HCT116 (cell line): ENCODE measurements around the gene EPG5. TPM values are rescaled to one million over a fixed set of nuclear protein-coding genes. Genes with fewer than 3 reads are reported as not detected.

ENCODE experiments used
- ATAC-seq: fragments of 200-7000 bp; cut with Tn5 transposase; 2 replicates; pipeline ENCODE4 v1.9.1; 2020; ENCODE audit warnings: mild to moderate bottlenecking, moderate library complexity
- BruUV-seq: library from RNA; stranded (reverse); fragments of 400-500 nt; replicated peaks from 2 replicates; lab custom pipeline; 2021; lab: Mats Ljungman, UMichigan
- CTCF ChIA-PET: fragments of 300-600 bp; sonication (Branson Sonifier 250); formaldehyde crosslinking; loops from one replicate; lab custom pipeline; 2021; ENCODE audit warnings: antibody characterized with exemption; lab: Charles Lee
- POLR2A ChIA-PET: fragments of 300-600, 350-600 bp; sonication (Branson Sonifier 250); formaldehyde crosslinking; loops from one replicate; lab custom pipeline; 2021; ENCODE audit warnings: antibody characterized with exemption; lab: Charles Lee
- RAD21 ChIA-PET, 2 experiments: fragments of 300-600 bp; sonication (Branson Sonifier 250); formaldehyde crosslinking; loops; one replicate each; lab custom pipeline; 2023; ENCODE audit warnings: low total read pairs in 2 of 2; ENCODE audit not compliant: uncharacterized antibody in 2 of 2, unreplicated experiment in 2 of 2, low non-redundant PET in 1 of 2; lab: Charles Lee
- DNase-seq: peaks from one replicate; pipeline ENCODE4 v3.0.0-alpha.2; 2010; ENCODE audit warnings: low read depth, low spot score
- H2AFZ ChIP-seq: fragments of 200-600 bp; shearing (Covaris generic), sonication (generic); 2 replicates; pipeline ENCODE4 v1.6.1; 2017; ENCODE audit warnings: low read depth, mixed run types, mixed read lengths, antibody characterized with exemption, low read length; ENCODE audit not compliant: poor library complexity, severe bottlenecking
- H3K27ac ChIP-seq: 2 replicates; pipeline ENCODE4 v1.5.1; 2012; ENCODE audit warnings: low read depth, low read length
- H3K27me3 ChIP-seq: fragments of 200-600 bp; sonication (generic); 2 replicates; pipeline ENCODE4 v1.6.1; 2016; ENCODE audit warnings: mixed run types, low read length, mixed read lengths; ENCODE audit not compliant: insufficient read depth
- H3K36me3 ChIP-seq, 2 experiments: fragments of 200-500 bp in 1 of 2; fragments of 200-600 bp in 1 of 2; sonication (Bioruptor generic) in 1 of 2; sonication (generic) in 1 of 2; 2 replicates each; pipeline versions ENCODE4 v1.5.1 to v1.6.1; 2014 to 2016; ENCODE audit warnings: low read length in 2 of 2, inconsistent platforms in 1 of 2, mixed read lengths in 1 of 2, mixed run types in 1 of 2; ENCODE audit not compliant: insufficient read depth in 2 of 2, control insufficient read depth in 1 of 2
- H3K4me1 ChIP-seq, 2 experiments: fragments of 200-600 bp in 1 of 2; sonication (generic) in 1 of 2; 2 replicates each; pipeline versions ENCODE4 v1.5.1 to v1.6.1; 2012 to 2017; ENCODE audit warnings: low read length in 2 of 2, inconsistent platforms in 1 of 2, mild to moderate bottlenecking in 1 of 2, mixed read lengths in 1 of 2, mixed run types in 1 of 2, moderate library complexity in 1 of 2; ENCODE audit not compliant: insufficient read depth in 2 of 2, control insufficient read depth in 1 of 2
- H3K4me2 ChIP-seq: fragments of 200-600 bp; sonication (generic); 2 replicates; pipeline ENCODE4 v1.6.1; 2017; ENCODE audit warnings: mixed run types, low read length, mixed read lengths
- H3K4me3 ChIP-seq, 2 experiments: fragments of 200-600 bp in 1 of 2; sonication (generic) in 1 of 2; replicated peaks in 1 of 2; 2 replicates each; pipeline ENCODE4 v1.5.1; 2011 to 2016; ENCODE audit warnings: low read length in 2 of 2, control low read depth in 1 of 2, low read depth in 1 of 2, mild to moderate bottlenecking in 1 of 2, mixed read lengths in 1 of 2, mixed run types in 1 of 2
- H3K79me2 ChIP-seq: fragments of 200-600 bp; sonication (generic); 2 replicates; pipeline ENCODE4 v1.6.1; 2017; ENCODE audit warnings: mild to moderate bottlenecking, mixed run types, low read length, moderate library complexity, mixed read lengths; ENCODE audit not compliant: insufficient read depth
- H3K9ac ChIP-seq: fragments of 200-600 bp; sonication (generic); 2 replicates; pipeline ENCODE4 v1.6.1; 2016; ENCODE audit warnings: low read length, mixed read lengths
- H3K9me2 ChIP-seq: fragments of 200-600 bp; sonication (generic), shearing (Covaris generic); 2 replicates; pipeline ENCODE4 v1.6.1; 2017; ENCODE audit warnings: mixed run types, mild to moderate bottlenecking, moderate library complexity; ENCODE audit not compliant: insufficient read depth
- H3K9me3 ChIP-seq, 2 experiments: fragments of 200-500 bp in 1 of 2; fragments of 200-600 bp in 1 of 2; sonication (Bioruptor generic) in 1 of 2; sonication (generic) in 1 of 2; 2 replicates each; pipeline ENCODE4 v1.6.1; 2014 to 2017; ENCODE audit warnings: low read length in 2 of 2, mixed read lengths in 2 of 2, inconsistent platforms in 1 of 2, low read depth in 1 of 2, mild to moderate bottlenecking in 1 of 2, mixed run types in 1 of 2, moderate library complexity in 1 of 2; ENCODE audit not compliant: control insufficient read depth in 1 of 2, insufficient read depth in 1 of 2
- H4K20me1 ChIP-seq: fragments of 200-600 bp; sonication (generic), shearing (Covaris generic); 2 replicates; pipeline ENCODE4 v1.6.1; 2017; ENCODE audit warnings: mixed run types, mild to moderate bottlenecking, moderate library complexity; ENCODE audit not compliant: insufficient read depth
- ATF3 ChIP-seq: IDR thresholded peaks from 2 replicates; pipeline ENCODE4 v1.6.1; 2012
- CBX3 ChIP-seq: IDR thresholded peaks from 2 replicates; pipeline ENCODE4 v1.6.1; 2012; ENCODE audit warnings: low read depth
- CEBPB ChIP-seq: IDR thresholded peaks from 2 replicates; pipeline ENCODE4 v1.6.1; 2012; ENCODE audit warnings: low read depth
- JUND ChIP-seq: IDR thresholded peaks from 2 replicates; pipeline ENCODE4 v1.6.1; 2012
- POLR2A ChIP-seq: IDR thresholded peaks from 2 replicates; pipeline ENCODE4 v1.7.0; 2011; ENCODE audit warnings: borderline replicate concordance; ENCODE audit not compliant: insufficient read depth, insufficient read length; ENCODE audit errors: extremely low read depth
- POLR2AphosphoS5 ChIP-seq: IDR thresholded peaks from 2 replicates; pipeline ENCODE4 v1.6.1; 2011; ENCODE audit warnings: mild to moderate bottlenecking, low read depth, low read length, moderate library complexity
- RAD21 ChIP-seq: IDR thresholded peaks from 2 replicates; pipeline ENCODE4 v1.6.1; 2012; ENCODE audit warnings: low read depth, mild to moderate bottlenecking
- SIN3A ChIP-seq: IDR thresholded peaks from 2 replicates; pipeline ENCODE4 v1.6.1; 2012; ENCODE audit warnings: low read depth
- SP1 ChIP-seq: IDR thresholded peaks from 2 replicates; pipeline ENCODE4 v1.6.1; 2012; ENCODE audit warnings: low read depth
- TCF7L2 ChIP-seq: IDR thresholded peaks from 2 replicates; pipeline ENCODE4 v1.7.0; 2011; ENCODE audit warnings: borderline replicate concordance, inconsistent platforms; ENCODE audit not compliant: insufficient read depth, insufficient read length; ENCODE audit errors: extremely low read depth
- YY1 ChIP-seq: IDR thresholded peaks from 2 replicates; pipeline ENCODE4 v1.6.1; 2011; ENCODE audit warnings: low read length, low read depth, moderate library complexity, mild to moderate bottlenecking; ENCODE audit not compliant: insufficient replicate concordance; ENCODE audit errors: extremely low read depth
- ZNF274 ChIP-seq: fragments of 200-500 bp; sonication (Bioruptor generic); IDR thresholded peaks from 2 replicates; pipeline ENCODE4 v1.6.1; 2014; ENCODE audit warnings: mild to moderate bottlenecking, low read depth, low read length, inconsistent platforms
- intact Hi-C: fragments of 100-400 bp; cut with micrococcal nuclease; formaldehyde crosslinking; loops from 2 replicates; pipeline ENCODE4 v1.10.0; 2022
- total RNA-seq: library from RNA; stranded (reverse); gene quantifications from one replicate; pipeline ENCODE4 v1.2.1, GENCODE V29; 2021; ENCODE audit not compliant: unreplicated experiment
- TF ChIP-seq, protein P1 (sequence below), 3 experiments: fragments of 200-600 bp in 1 of 3; sonication (generic) in 1 of 3; IDR thresholded peaks in 2 of 3; conservative IDR thresholded peaks in 1 of 3; 2 replicates each; pipeline ENCODE4 v1.5.1; 2012 to 2017; ENCODE audit warnings: low read depth in 2 of 3, low read length in 2 of 3, antibody characterized with exemption in 1 of 3, borderline replicate concordance in 1 of 3, control low read depth in 1 of 3, mild to moderate bottlenecking in 1 of 3, mixed read lengths in 1 of 3, mixed run types in 1 of 3, moderate library complexity in 1 of 3; ENCODE audit not compliant: insufficient read depth in 1 of 3

Gene EPG5
- total RNA-seq, 1 experiment from 2014 or later = 12.9 TPM

DNA sequence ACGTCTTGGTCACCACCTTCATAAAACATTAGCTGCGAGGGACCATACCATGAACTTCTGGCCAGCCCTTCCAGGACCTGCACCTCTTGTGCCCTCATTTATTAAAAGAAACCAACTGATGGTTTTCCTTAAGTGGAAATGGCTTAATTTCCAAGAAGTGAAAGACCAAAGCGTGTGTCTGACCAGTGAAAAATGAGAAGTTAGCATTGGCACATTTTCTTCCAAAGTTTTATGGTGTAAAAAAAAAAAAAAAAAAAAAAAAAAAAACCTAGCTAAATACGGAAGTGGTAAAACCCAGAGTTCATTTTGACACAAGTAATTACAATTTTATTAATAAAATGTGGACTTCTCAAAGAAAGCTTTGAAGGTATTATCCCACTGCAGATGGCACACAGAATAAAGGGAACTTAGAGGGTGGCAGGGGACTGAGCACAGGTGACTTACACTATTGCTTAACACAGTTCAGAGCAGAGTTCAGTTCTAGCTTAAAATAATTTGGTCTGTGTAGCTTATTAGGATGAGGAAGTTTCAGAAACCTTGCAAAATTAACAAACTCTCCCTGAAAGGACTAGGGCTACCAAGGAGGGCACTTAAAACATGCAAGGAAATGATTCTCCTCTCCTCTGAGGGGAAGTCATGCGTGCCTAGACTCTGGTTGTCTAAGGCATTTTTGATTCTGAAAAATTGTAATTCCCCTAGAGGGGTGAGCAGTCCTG, 42.2 kb upstream of the EPG5 start (continued):
- TF ChIP-seq TCF7L2 = no peak
- TF ChIP-seq ATF3 = no peak
- TF ChIP-seq SP1 = no peak
- no peak for TF ChIP-seq ZNF274

DNA sequence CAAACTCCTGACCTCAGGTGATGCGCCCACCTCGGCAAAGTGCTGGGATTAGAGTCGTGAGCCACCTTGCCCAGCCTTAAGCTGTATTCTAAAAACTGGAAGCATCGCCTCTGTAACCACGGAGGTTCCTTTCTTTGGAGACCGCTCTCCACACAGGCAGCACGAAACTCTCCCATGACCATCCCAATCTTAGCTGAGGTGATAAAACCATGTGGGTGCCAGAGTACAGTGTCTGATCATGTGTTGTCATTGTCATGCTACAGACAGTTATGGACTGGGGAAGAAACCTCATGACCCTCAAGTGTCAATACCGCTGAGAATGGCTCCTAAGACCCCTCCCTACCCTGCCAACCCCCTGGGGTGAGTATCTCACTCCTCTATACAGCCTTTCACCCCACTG, 41.4 kb upstream of the EPG5 start:
- Histone ChIP-seq H3K9ac (no peak overlapping the region), H3K4me2 (no peak overlapping the region), H2AFZ (no peak overlapping the region), H3K79me2 (no peaks in the 10 kb centered on the region), H4K20me1 (no peaks in the 10 kb centered on the region), H3K4me1 (no peaks in the 10 kb centered on the region), H3K4me3 (no peak overlapping the region), H3K27me3 (no peaks in the 10 kb centered on the region), H3K9me2 (no peaks in the 10 kb centered on the region), H3K36me3 (0 out of 4 replicates have a peak, but pooled peaks cover 0 to 5% of the 10 kb centered on the region in 2 experiments), H3K9me3 (no peaks in the 10 kb centered on the region), H3K27ac (no peak overlapping the region)
- intact Hi-C loops = no loop called here
- ChIA-PET RAD21 (no interaction called here), CTCF (no interaction called here), POLR2A (no interaction called here)
- no peak for ATAC-seq
- DNase-seq = no peak
- no TSS peak for BruUV-seq
- TF ChIP-seq, protein P1, sequence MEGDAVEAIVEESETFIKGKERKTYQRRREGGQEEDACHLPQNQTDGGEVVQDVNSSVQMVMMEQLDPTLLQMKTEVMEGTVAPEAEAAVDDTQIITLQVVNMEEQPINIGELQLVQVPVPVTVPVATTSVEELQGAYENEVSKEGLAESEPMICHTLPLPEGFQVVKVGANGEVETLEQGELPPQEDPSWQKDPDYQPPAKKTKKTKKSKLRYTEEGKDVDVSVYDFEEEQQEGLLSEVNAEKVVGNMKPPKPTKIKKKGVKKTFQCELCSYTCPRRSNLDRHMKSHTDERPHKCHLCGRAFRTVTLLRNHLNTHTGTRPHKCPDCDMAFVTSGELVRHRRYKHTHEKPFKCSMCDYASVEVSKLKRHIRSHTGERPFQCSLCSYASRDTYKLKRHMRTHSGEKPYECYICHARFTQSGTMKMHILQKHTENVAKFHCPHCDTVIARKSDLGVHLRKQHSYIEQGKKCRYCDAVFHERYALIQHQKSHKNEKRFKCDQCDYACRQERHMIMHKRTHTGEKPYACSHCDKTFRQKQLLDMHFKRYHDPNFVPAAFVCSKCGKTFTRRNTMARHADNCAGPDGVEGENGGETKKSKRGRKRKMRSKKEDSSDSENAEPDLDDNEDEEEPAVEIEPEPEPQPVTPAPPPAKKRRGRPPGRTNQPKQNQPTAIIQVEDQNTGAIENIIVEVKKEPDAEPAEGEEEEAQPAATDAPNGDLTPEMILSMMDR (IDR thresholded peaks at IDR 0.05 in 2 of 3, conservative IDR thresholded peaks at IDR 0.05 in 1 of 3; ENCODE audit: borderline replicate concordance in 1 of 3, insufficient read depth in 1 of 3, low read depth in 2 of 3, low read length in 2 of 3) = no peak
- TF ChIP-seq POLR2A (no peak), ZNF274 (no peak), SIN3A (no peak), RAD21 (no peak), CBX3 (no peak), YY1 (no peak), POLR2AphosphoS5 (no peak), JUND (no peak), CEBPB (no peak)
